Vagina (tissue), 2 donors: Measurements from ENCODE around the gene SHC4. TPM values are rescaled to one million over a fixed set of nuclear protein-coding genes. Genes with fewer than 3 reads are reported as not detected.

Experiments
- DNase-seq, 2 donors: peaks; one replicate each; pipeline ENCODE4 v3.0.0-alpha.2; 2017; ENCODE audit errors: extremely low spot score in 2 of 2
- H3K27ac ChIP-seq: fragments of 200-600 bp; sonication (generic); one replicate; pipeline ENCODE4 v1.5.1; 2019
- H3K27me3 ChIP-seq: fragments of 200-600 bp; sonication (generic); one replicate; pipeline ENCODE4 v1.5.1; 2019
- H3K36me3 ChIP-seq, 2 donors: fragments of 200-600 bp; sonication (generic); one replicate each; pipeline ENCODE4 v1.5.1; 2017 to 2019
- H3K4me1 ChIP-seq: fragments of 200-600 bp; sonication (generic); one replicate; pipeline ENCODE4 v1.5.1; 2019
- H3K4me3 ChIP-seq, 2 donors: fragments of 200-600 bp; sonication (generic); 1 replicate in 1 of 2; 2 replicates in 1 of 2; pipeline ENCODE4 v1.5.1; 2016 to 2019
- H3K9me3 ChIP-seq: fragments of 200-600 bp; sonication (generic); one replicate; pipeline ENCODE4 v1.5.1; 2019
- CTCF ChIP-seq, 3 experiments: fragments of 450-650 bp in 2 of 3; fragments of 200-600 bp in 1 of 3; sonication (generic) in 1 of 3; IDR thresholded peaks; one replicate each; pipeline ENCODE4 v1.5.1; 2017 to 2019; ENCODE audit warnings: antibody characterized with exemption in 3 of 3, mild to moderate bottlenecking in 2 of 3, moderate library complexity in 2 of 3
- POLR2A ChIP-seq, 2 donors: fragments of 450-650 bp; IDR thresholded peaks; one replicate each; pipeline ENCODE4 v1.6.1; 2017; ENCODE audit warnings: antibody characterized with exemption in 2 of 2, mild to moderate bottlenecking in 2 of 2, moderate library complexity in 2 of 2
- POLR2AphosphoS5 ChIP-seq, 2 donors: sonication (generic); formaldehyde crosslinking; IDR thresholded peaks; one replicate each; pipeline ENCODE4 v1.9.0; 2017; ENCODE audit warnings: antibody characterized with exemption in 2 of 2, mild to moderate bottlenecking in 2 of 2, low read depth in 1 of 2; ENCODE audit not compliant: insufficient read depth in 1 of 2
- intact Hi-C: fragments of 100-400 bp; cut with DNase I; formaldehyde crosslinking; loops from one replicate; pipeline ENCODE4 v1.15.1; 2023
- total RNA-seq: library from RNA; depleted of rRNA; stranded (reverse); fragments of >200 nt; gene quantifications from one replicate; pipeline ENCODE4 v1.2.3, GENCODE V29; 2016

Gene SHC4
- total RNA-seq, 1 donor from 2014 or later = 0.25 TPM

GRCh38 chr15:48962662-48963523 lies 826 bp downstream of the SHC4 start:
- peak overlapping the region; percentile 38 for H3K27ac ChIP-seq
- no peaks in the 10 kb centered on the region for H3K9me3 ChIP-seq
- H3K4me3 ChIP-seq = peak overlapping the region; percentile 40 to 52
- H3K27me3 ChIP-seq = no peaks in the 10 kb centered on the region
- intact Hi-C loops = no loop called here
- H3K36me3 ChIP-seq = no peaks in the 10 kb centered on the region
- peaks cover 22% of the 10 kb centered on the region for H3K4me1 ChIP-seq
- DNase-seq = no peak
- no peak for TF ChIP-seq CTCF (IDR thresholded peaks at IDR 0.05)
- no peak for TF ChIP-seq POLR2A (IDR thresholded peaks at IDR 0.05)
- peak in 1 of 2 donors; percentile 22 for TF ChIP-seq POLR2AphosphoS5 (IDR thresholded peaks at IDR 0.05; ENCODE audit: insufficient read depth in 1 of 2, low read depth in 1 of 2)

- Histone ChIP-seq H3K9me3 (no peaks in the 10 kb centered on the region), H3K27me3 (no peaks in the 10 kb centered on the region), H3K4me3 (no peak overlapping the region), H3K36me3 (no peaks in the 10 kb centered on the region), H3K4me1 (no peaks in the 10 kb centered on the region), H3K27ac (no peak overlapping the region)
- intact Hi-C loops = no loop called here
- TF ChIP-seq POLR2AphosphoS5 (IDR thresholded peaks at IDR 0.05; ENCODE audit: insufficient read depth in 1 of 2, low read depth in 1 of 2) (no peak), POLR2A (IDR thresholded peaks at IDR 0.05) (no peak), CTCF (IDR thresholded peaks at IDR 0.05) (no peak)
- DNase-seq = no peak
Measured at GRCh38 chr15:48955967-48956366, 7.8 kb downstream of the SHC4 start.

- Histone ChIP-seq H3K9me3 (no peaks in the 10 kb centered on the region), H3K36me3 (no peaks in the 10 kb centered on the region), H3K4me1 (no peaks in the 10 kb centered on the region), H3K27ac (no peak overlapping the region), H3K4me3 (no peak overlapping the region), H3K27me3 (no peaks in the 10 kb centered on the region)
- TF ChIP-seq POLR2A (IDR thresholded peaks at IDR 0.05) (no peak), CTCF (IDR thresholded peaks at IDR 0.05) (no peak), POLR2AphosphoS5 (IDR thresholded peaks at IDR 0.05; ENCODE audit: insufficient read depth in 1 of 2, low read depth in 1 of 2) (no peak)
- DNase-seq = no peak
- intact Hi-C loops = no loop called here
Measured at GRCh38 chr15:48955370-48955769, 8.3 kb downstream of the SHC4 start.

GRCh38 chr15:48954538-48954937 lies 9.2 kb downstream of the SHC4 start:
- Histone ChIP-seq H3K27me3 (no peaks in the 10 kb centered on the region), H3K9me3 (no peaks in the 10 kb centered on the region), H3K27ac (no peak overlapping the region), H3K36me3 (no peaks in the 10 kb centered on the region), H3K4me1 (no peaks in the 10 kb centered on the region), H3K4me3 (no peak overlapping the region)
- TF ChIP-seq CTCF (IDR thresholded peaks at IDR 0.05) = no peak
- no peak for TF ChIP-seq POLR2A (IDR thresholded peaks at IDR 0.05)
- no peak for TF ChIP-seq POLR2AphosphoS5 (IDR thresholded peaks at IDR 0.05; ENCODE audit: insufficient read depth in 1 of 2, low read depth in 1 of 2)
- no peak for DNase-seq
- intact Hi-C loops = no loop called here

- intact Hi-C loops = no loop called here
- TF ChIP-seq POLR2A (IDR thresholded peaks at IDR 0.05) (no peak), CTCF (IDR thresholded peaks at IDR 0.05) (no peak), POLR2AphosphoS5 (IDR thresholded peaks at IDR 0.05; ENCODE audit: insufficient read depth in 1 of 2, low read depth in 1 of 2) (no peak)
Measured at GRCh38 chr15:48946840-48947187, 16.9 kb downstream of the SHC4 start.

More at GRCh38 chr15:48946840-48947187, 16.9 kb downstream of the SHC4 start:
- no peaks in the 10 kb centered on the region for H3K36me3 ChIP-seq
- no peaks in the 10 kb centered on the region for H3K27me3 ChIP-seq
- no peak overlapping the region for H3K4me3 ChIP-seq
- no peaks in the 10 kb centered on the region for H3K4me1 ChIP-seq
- no peak for DNase-seq
- no peaks in the 10 kb centered on the region for H3K9me3 ChIP-seq
- no peak overlapping the region for H3K27ac ChIP-seq
